ENCODE results near the gene MLF2. TPM values are rescaled to one million over a fixed set of nuclear protein-coding genes. Genes with fewer than 3 reads are reported as not detected.

Gene MLF2
- 112 TPM for polyA plus RNA-seq (2012; ENCODE audit: low read depth, missing spikeins)

GRCh38 chr12:6752921-6753771, at the start of gene MLF2:
Gene MLF2 (minus strand): TSS chr12:6753141. CDS start chr12:6752334, 807 bp downstream.
- DNase-seq (ENCODE audit: insufficient read length, low spot score) (peak; percentile 99), FAIRE-seq (peak; percentile 97)
- TF ChIP-seq PAX5 (IDR thresholded peaks at IDR 0.05; ENCODE audit: insufficient read depth, low read length, severe bottlenecking) (no peak), POLR2A (IDR thresholded peaks at IDR 0.05; ENCODE audit: low read depth, low read length) (peak; percentile 72), TAF1 (IDR thresholded peaks at IDR 0.05; ENCODE audit: low read depth, low read length) (peak; percentile 40; the same call in 1 of the 2 replicates), POU2F2 (IDR thresholded peaks at IDR 0.05; ENCODE audit: low read depth, low read length) (0 out of 2 replicates have a peak, but pooled peaks have one; percentile 62), SPI1 (IDR thresholded peaks at IDR 0.05; ENCODE audit: low read depth, low read length) (0 out of 2 replicates have a peak, but pooled peaks have one; percentile 5), POLR2AphosphoS5 (IDR thresholded peaks at IDR 0.05; ENCODE audit: low read depth, low read length) (peak; percentile 73; the same call in 1 of the 2 replicates)

DNA sequence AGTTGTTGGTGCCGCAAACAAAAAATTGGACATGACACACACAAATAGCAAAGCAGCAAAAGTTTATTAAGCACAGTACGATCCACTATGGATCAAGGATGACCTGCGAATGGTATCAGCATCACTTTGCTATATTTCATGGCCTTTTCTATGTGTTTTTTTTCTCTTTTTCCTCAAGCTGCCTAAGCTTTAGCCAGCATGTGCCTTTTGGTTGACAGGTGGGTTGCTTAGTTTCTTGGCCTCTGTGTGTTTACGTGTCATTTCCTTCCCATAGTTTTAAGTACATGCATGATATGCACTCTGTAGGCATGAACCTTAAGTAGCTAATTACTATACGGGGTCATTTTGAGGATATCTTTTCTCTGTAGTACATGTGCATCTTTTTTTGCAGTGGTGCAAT, 46.2 kb upstream of the MLF2 start:
- FAIRE-seq, result no peak
- no peak for TF ChIP-seq TAF1 (IDR thresholded peaks at IDR 0.05; ENCODE audit: low read depth, low read length)
- TF ChIP-seq PAX5 (IDR thresholded peaks at IDR 0.05; ENCODE audit: insufficient read depth, low read length, severe bottlenecking), result no peak
- no peak for TF ChIP-seq POLR2AphosphoS5 (IDR thresholded peaks at IDR 0.05; ENCODE audit: low read depth, low read length)
- no peak for TF ChIP-seq POLR2A (IDR thresholded peaks at IDR 0.05; ENCODE audit: low read depth, low read length)
- TF ChIP-seq SPI1 (IDR thresholded peaks at IDR 0.05; ENCODE audit: low read depth, low read length), result no peak
- TF ChIP-seq POU2F2 (IDR thresholded peaks at IDR 0.05; ENCODE audit: low read depth, low read length), result no peak
- no peak for DNase-seq (ENCODE audit: insufficient read length, low spot score)

DNA sequence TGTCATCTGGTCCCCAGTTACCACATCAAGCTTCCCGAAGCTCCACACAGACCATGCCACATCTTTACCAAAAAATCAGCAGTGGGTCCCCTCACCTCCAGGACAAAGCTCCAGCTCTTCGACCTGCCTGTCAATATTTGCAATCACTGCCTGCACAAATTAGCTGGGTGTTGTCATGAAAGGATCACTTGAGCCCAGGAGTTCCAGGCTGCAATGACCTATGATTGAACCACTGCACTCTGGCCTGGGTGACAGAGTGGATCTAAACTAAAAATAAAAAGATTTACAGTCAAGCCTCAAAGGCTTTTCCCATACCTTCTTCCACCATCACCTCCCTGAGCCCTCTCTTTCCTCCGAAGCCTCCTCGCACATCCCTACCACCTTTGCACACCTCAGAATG, 43.6 kb upstream of the MLF2 start:
- FAIRE-seq (no peak), DNase-seq (ENCODE audit: insufficient read length, low spot score) (no peak)
- TF ChIP-seq SPI1 (IDR thresholded peaks at IDR 0.05; ENCODE audit: low read depth, low read length) (no peak), POLR2AphosphoS5 (IDR thresholded peaks at IDR 0.05; ENCODE audit: low read depth, low read length) (no peak), TAF1 (IDR thresholded peaks at IDR 0.05; ENCODE audit: low read depth, low read length) (no peak), PAX5 (IDR thresholded peaks at IDR 0.05; ENCODE audit: insufficient read depth, low read length, severe bottlenecking) (no peak), POU2F2 (IDR thresholded peaks at IDR 0.05; ENCODE audit: low read depth, low read length) (no peak), POLR2A (IDR thresholded peaks at IDR 0.05; ENCODE audit: low read depth, low read length) (no peak)

GRCh38 chr12:6795088-6795487, 42.1 kb upstream of the MLF2 start:
- no peak for DNase-seq (ENCODE audit: insufficient read length, low spot score)
- TF ChIP-seq PAX5 (IDR thresholded peaks at IDR 0.05; ENCODE audit: insufficient read depth, low read length, severe bottlenecking), result no peak
- TF ChIP-seq POLR2AphosphoS5 (IDR thresholded peaks at IDR 0.05; ENCODE audit: low read depth, low read length), result no peak
- TF ChIP-seq TAF1 (IDR thresholded peaks at IDR 0.05; ENCODE audit: low read depth, low read length), result no peak
- no peak for TF ChIP-seq POU2F2 (IDR thresholded peaks at IDR 0.05; ENCODE audit: low read depth, low read length)
- no peak for TF ChIP-seq SPI1 (IDR thresholded peaks at IDR 0.05; ENCODE audit: low read depth, low read length)
- TF ChIP-seq POLR2A (IDR thresholded peaks at IDR 0.05; ENCODE audit: low read depth, low read length), result no peak
- no peak for FAIRE-seq

- DNase-seq (ENCODE audit: insufficient read length, low spot score), result no peak
- peak; percentile 57 for TF ChIP-seq SPI1 (IDR thresholded peaks at IDR 0.05; ENCODE audit: low read depth, low read length)
- no peak for TF ChIP-seq POLR2A (IDR thresholded peaks at IDR 0.05; ENCODE audit: low read depth, low read length)
- FAIRE-seq, result no peak
Observed at GRCh38 chr12:6792522-6793201, 39.7 kb upstream of the MLF2 start.

DNA sequence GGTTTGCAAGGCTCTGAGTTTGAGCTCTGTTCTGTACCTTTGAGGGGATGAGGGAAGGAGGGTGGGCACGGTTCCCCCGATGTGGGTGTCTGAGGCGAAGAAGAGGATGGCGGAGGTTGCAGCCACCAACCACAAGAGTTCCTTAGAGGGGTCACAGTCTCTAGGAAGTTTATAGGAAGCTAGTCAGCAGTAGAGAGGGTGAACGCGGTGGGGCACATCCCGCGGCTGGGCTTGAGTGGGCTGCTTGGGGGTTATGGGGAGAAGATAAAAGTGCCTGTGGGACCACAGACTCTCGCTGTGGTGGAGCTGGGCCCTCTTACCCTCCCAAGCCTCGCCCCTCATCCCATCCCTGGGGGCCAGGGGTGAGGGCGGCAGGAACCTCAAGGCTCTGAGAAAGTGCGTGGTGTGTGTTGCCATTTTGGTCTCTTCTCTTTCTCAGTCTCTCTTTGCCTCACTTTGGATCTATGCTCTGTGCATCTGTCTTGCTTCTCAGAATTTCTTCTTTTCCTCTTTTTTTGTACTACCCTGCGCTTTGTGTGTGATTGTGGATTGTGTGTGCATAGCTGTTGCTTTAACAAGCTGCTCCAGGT, 39.1 kb upstream of the MLF2 start:
- no peak for DNase-seq (ENCODE audit: insufficient read length, low spot score)
- TF ChIP-seq POU2F2 (IDR thresholded peaks at IDR 0.05; ENCODE audit: low read depth, low read length) (no peak), POLR2A (IDR thresholded peaks at IDR 0.05; ENCODE audit: low read depth, low read length) (no peak), SPI1 (IDR thresholded peaks at IDR 0.05; ENCODE audit: low read depth, low read length) (no peak), PAX5 (IDR thresholded peaks at IDR 0.05; ENCODE audit: insufficient read depth, low read length, severe bottlenecking) (no peak), POLR2AphosphoS5 (IDR thresholded peaks at IDR 0.05; ENCODE audit: low read depth, low read length) (no peak), TAF1 (IDR thresholded peaks at IDR 0.05; ENCODE audit: low read depth, low read length) (no peak)
- peak; percentile 89 for FAIRE-seq

- DNase-seq (ENCODE audit: insufficient read length, low spot score), result no peak
- FAIRE-seq, result no peak
- no peak for TF ChIP-seq POLR2AphosphoS5 (IDR thresholded peaks at IDR 0.05; ENCODE audit: low read depth, low read length)
- TF ChIP-seq PAX5 (IDR thresholded peaks at IDR 0.05; ENCODE audit: insufficient read depth, low read length, severe bottlenecking), result no peak
- TF ChIP-seq POU2F2 (IDR thresholded peaks at IDR 0.05; ENCODE audit: low read depth, low read length), result no peak
- TF ChIP-seq POLR2A (IDR thresholded peaks at IDR 0.05; ENCODE audit: low read depth, low read length), result no peak
- no peak for TF ChIP-seq TAF1 (IDR thresholded peaks at IDR 0.05; ENCODE audit: low read depth, low read length)
- no peak for TF ChIP-seq SPI1 (IDR thresholded peaks at IDR 0.05; ENCODE audit: low read depth, low read length)
Observed at GRCh38 chr12:6790496-6791150, 37.7 kb upstream of the MLF2 start.

DNA sequence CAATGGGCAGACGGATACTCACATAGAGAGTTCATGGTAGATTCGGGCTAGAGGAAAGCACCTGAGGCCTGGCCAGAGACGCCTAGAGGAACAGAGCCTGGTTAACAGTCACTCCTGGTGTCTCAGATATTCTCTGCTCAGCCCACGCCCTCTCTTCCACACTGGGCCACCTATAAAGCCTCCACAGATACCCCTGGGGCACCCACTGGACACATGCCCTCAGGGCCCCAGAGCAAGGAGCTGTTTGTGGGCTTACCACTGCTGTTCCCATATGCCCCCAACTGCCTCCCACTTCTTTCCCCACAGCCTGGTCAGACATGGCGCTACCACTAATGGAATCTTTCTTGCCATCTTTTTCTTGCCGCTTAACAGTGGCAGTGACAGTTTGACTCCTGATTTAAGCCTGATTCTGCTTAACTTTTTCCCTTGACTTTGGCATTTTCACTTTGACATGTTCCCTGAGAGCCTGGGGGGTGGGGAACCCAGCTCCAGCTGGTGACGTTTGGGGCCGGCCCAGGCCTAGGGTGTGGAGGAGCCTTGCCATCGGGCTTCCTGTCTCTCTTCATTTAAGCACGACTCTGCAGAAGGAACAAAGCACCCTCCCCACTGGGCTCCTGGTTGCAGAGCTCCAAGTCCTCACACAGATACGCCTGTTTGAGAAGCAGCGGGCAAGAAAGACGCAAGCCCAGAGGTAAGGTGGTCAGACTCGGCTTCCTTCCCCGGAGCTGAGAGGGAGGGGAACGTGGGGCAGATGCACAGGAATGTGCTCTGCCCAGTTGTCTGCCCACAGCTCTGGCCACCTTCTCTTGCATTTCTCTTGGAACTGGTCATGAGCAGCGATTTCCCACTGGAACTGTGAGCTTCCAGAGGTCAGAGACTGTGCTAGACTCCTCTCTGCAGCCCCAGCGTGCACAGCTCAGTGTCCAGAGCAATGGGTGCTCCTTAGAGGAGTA, 36.3 kb upstream of the MLF2 start, which contains the start of gene CD4:
TSS of gene CD4 (plus strand) at position 557 of the 953 bp plus-strand sequence. CDS start 10,611 bp downstream, outside the sequence.
- FAIRE-seq (peak; percentile 81), DNase-seq (ENCODE audit: insufficient read length, low spot score) (no peak)
- TF ChIP-seq POU2F2 (IDR thresholded peaks at IDR 0.05; ENCODE audit: low read depth, low read length) (no peak), POLR2AphosphoS5 (IDR thresholded peaks at IDR 0.05; ENCODE audit: low read depth, low read length) (0 out of 2 replicates have a peak, but pooled peaks have one; percentile 37), POLR2A (IDR thresholded peaks at IDR 0.05; ENCODE audit: low read depth, low read length) (0 out of 2 replicates have a peak, but pooled peaks have one; percentile 48)

All from GM12891 (cell line).